Measurements from ENCODE around the gene CEACAM8. TPM values are rescaled to one million over a fixed set of nuclear protein-coding genes. Genes with fewer than 3 reads are reported as not detected.
A peak's percentile ranks its signal among the peaks of the same experiment; 100 is the strongest.
"Not testable (repeated sequence)": the region's sequence is repeated elsewhere in the genome, so short reads cannot be mapped to it uniquely, and the experiment has no call there.

CEACAM8 gene
- total RNA-seq, 1 experiment from 2014 or later, result not detected

- DNase-seq (ENCODE audit: low read depth), result no peak
Measured at GRCh38 chr19:42573642-42574041, 21.1 kb downstream of the CEACAM8 start.

GRCh38 chr19:42571116-42571515, 23.6 kb downstream of the CEACAM8 start:
- DNase-seq (ENCODE audit: low read depth), result no peak

GRCh38 chr19:42569193-42569592, 25.5 kb downstream of the CEACAM8 start:
- no peak for DNase-seq (ENCODE audit: low read depth)

- DNase-seq (ENCODE audit: low read depth), result no peak
Measured at GRCh38 chr19:42568006-42568405, 26.7 kb downstream of the CEACAM8 start.

GRCh38 chr19:42567567-42567966, 27.2 kb downstream of the CEACAM8 start:
- DNase-seq (ENCODE audit: low read depth), result no peak

- DNase-seq (ENCODE audit: low read depth), result peak; percentile 27
Measured at GRCh38 chr19:42563352-42564210, 31.1 kb downstream of the CEACAM8 start.

- no peak for DNase-seq (ENCODE audit: low read depth)
Measured at GRCh38 chr19:42561512-42561911, 33.2 kb downstream of the CEACAM8 start.

- DNase-seq (ENCODE audit: low read depth), result no peak
Measured at GRCh38 chr19:42560731-42561130, 34.0 kb downstream of the CEACAM8 start.

- no peak for DNase-seq (ENCODE audit: low read depth)
Measured at GRCh38 chr19:42558450-42559150, 36.1 kb downstream of the CEACAM8 start.

GRCh38 chr19:42557386-42557871, 37.3 kb downstream of the CEACAM8 start:
- not testable (repeated sequence) for DNase-seq (ENCODE audit: low read depth)

GRCh38 chr19:42555801-42556200, 38.9 kb downstream of the CEACAM8 start:
- DNase-seq (ENCODE audit: low read depth), result no peak

GRCh38 chr19:42555317-42555716, 39.4 kb downstream of the CEACAM8 start:
- no peak for DNase-seq (ENCODE audit: low read depth)

- DNase-seq (ENCODE audit: low read depth), result no peak
Measured at GRCh38 chr19:42554046-42554575, 40.6 kb downstream of the CEACAM8 start.

- DNase-seq (ENCODE audit: low read depth), result peak; percentile 82
Measured at GRCh38 chr19:42553292-42554045, 41.3 kb downstream of the CEACAM8 start.

- no peak for DNase-seq (ENCODE audit: low read depth)
Measured at GRCh38 chr19:42552086-42553065, 42.3 kb downstream of the CEACAM8 start.

GRCh38 chr19:42550521-42550920, 44.2 kb downstream of the CEACAM8 start:
- DNase-seq (ENCODE audit: low read depth), result not testable (repeated sequence)

- DNase-seq (ENCODE audit: low read depth), result not testable (repeated sequence)
Measured at GRCh38 chr19:42549067-42549466, 45.7 kb downstream of the CEACAM8 start.

GRCh38 chr19:42548552-42548951, 46.2 kb downstream of the CEACAM8 start:
- DNase-seq (ENCODE audit: low read depth), result no peak

GRCh38 chr19:42547929-42548328, 46.8 kb downstream of the CEACAM8 start:
- DNase-seq (ENCODE audit: low read depth), result no peak

- DNase-seq (ENCODE audit: low read depth), result no peak
Measured at GRCh38 chr19:42546831-42547500, 47.8 kb downstream of the CEACAM8 start.
